Measurements from ENCODE around the gene PPP1CB.

Gene PPP1CB

GRCh38 chr2:28745876-28746275, 5.8 kb upstream of the PPP1CB start:
- no peak for DNase-seq

DNA sequence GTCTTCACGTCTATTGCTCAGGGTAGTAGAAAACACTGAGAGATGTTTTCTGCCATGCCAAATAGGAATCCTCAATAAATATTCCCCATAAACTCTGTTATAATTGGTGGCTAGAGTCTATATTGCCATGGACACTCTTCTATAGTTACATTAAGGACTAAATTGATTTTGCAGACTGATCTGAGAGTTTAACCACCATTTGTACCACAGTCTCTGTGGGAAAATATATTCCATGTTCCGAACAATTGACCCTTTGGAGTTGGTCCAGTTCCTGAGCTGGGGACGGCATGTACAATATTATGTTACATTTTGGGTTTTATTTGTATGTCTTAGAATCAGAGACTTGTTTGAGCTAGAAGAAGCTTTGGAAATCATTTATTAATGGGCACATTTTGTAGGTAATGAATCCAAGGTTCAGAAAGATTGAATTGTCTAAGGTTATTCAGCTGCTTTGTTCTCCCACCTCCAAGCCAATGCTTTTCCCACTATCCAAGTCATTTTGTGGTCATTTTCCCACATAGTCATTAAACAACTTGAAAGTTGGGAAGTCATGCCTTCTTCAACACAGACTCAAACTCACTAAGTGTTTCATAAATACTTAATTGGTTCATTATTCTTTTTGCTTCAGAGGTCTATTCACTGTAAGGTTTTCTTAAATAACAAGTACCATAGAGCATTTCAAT, 5.1 kb upstream of the PPP1CB start:
- no peak for DNase-seq

- no peak for DNase-seq
Observed at GRCh38 chr2:28747714-28748113, 3.9 kb upstream of the PPP1CB start.

DNA sequence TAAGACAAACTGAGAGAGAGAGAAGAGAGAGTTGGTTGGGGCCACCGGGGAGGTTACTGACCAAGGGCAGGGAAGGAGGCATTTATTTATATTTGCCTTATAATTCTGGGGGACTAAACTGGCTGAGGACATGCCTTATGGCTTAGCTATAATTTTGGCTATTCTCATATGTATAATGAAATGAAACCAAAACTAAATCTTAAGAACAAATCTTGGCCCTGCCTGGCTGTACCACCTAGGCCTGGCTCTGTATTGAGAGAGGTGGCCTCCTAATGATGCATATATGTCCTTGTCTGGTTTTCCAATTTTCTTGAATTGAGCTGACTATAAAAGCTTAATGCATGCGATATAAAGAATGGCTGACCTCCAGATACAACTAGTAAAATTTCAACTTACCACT, 3.5 kb upstream of the PPP1CB start:
- DNase-seq = no peak

GRCh38 chr2:28748941-28749340, 2.7 kb upstream of the PPP1CB start:
- no peak for DNase-seq

DNA sequence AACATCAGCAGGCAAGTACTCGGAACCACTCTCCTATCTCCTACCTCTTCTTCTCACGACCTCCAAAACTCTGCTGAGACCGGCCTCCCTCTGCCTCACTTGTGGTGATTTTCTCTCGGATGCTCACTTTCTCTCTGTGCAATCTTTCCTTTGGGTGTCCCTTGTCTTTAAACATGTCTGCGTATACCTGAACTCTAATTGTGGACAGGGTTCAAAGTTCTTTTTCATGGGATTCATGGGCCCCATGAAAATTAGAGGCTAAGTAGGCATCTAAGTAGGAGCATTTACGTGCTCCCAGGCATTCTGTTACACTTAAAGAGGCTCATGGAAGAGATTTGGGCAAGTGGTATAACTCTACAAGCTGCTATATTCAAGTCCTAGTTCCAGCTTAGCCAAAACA, 2.1 kb upstream of the PPP1CB start:
- DNase-seq = no peak

DNA sequence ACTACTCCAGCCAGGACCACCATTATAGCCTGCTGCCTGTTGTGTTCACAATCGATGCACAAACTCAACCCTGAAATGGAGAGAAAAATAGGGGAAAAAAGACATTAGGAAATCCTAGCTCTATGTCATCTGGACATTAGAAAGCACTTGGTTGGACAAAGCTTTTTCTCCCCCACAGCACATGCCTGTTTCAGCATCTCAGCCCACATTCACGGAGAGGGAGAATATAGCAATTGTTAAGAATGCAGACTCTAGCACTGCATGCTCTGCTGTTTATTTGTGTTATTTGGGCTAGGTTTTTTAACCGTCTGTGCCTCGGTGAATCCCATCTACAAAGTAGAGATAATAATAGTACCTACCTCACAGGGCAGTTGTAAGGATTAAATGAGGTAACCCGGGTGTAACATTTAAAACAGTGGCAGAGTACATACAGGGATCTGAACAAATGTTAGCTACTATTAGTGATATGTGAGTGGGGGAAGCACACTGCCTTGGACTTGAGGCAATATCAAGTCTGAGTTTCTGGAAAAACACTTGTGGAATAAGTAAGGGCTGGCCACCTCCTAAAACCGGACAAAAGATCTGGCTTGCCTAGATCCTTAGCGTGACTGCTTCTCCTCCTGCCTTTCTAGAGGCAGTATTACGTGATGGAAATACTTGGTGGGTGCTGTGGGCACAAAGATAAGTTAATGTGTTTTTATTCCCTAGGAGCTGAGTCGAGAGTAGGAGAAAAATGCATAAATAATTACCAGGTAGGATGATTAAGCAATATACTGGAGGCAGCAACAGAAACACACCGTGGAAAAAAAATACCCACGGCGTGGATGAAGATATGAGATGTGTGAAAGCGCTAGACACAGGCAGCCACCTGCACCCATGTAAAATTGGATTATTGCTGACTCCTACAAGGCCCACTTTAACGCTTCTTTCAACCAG, 1.0 kb upstream of the PPP1CB start:
- DNase-seq = peak; percentile 41

DNA sequence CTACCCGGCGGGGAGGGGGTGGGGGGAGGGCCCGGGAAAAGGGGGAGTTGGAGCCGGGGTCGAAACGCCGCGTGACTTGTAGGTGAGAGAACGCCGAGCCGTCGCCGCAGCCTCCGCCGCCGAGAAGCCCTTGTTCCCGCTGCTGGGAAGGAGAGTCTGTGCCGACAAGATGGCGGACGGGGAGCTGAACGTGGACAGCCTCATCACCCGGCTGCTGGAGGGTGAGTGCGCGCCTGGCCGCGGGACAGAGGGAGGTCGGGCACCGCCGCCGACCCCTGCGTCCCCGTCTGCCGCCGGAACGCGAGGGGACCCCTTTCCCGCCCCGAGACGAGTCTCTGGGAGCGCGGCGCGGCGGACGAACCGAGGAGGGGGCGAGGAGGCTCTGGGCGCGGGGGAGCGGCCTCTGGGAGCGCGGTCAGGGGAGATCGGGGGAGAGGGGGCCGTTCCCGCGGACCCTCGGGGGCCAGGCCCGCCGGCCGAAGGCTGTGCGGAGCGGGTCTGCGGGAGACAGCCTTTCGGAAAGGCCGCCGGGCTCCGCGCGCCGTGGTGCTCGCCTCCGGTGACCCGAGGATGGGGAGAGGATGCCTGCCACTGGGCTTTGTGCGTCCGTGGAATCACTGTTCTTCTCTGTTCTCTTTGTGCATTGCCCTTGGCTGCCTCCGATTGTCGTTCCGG, 463 bp downstream of the PPP1CB start:
- peak; percentile 45 for DNase-seq

- no peak for DNase-seq
Observed at GRCh38 chr2:28752631-28753376, 1.2 kb downstream of the PPP1CB start.

- no peak for DNase-seq
Observed at GRCh38 chr2:28754321-28754720, 2.7 kb downstream of the PPP1CB start.

DNA sequence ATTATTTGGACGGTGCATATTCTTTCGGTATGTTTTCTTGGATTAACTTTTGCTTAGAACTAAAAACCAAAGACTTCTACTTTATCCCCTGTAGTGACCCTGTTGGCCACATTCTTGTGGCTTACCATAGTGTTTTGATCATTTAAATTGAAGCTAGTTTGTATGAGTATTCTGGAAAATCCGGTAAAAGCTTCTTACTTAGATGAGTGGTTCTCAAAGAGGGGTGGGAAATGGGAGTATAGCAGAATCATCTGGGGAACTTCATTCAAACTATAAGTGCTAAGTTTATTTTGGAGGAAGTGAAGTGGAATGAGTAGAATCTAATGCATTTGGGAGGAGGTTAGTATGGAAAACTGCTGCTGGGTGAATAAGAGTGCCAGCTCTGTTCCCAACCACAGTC, 3.8 kb downstream of the PPP1CB start:
- DNase-seq = no peak

GRCh38 chr2:28758459-28758858, 6.8 kb downstream of the PPP1CB start:
- no peak for DNase-seq

GRCh38 chr2:28761420-28761819, 9.8 kb downstream of the PPP1CB start:
- no peak for DNase-seq

DNA sequence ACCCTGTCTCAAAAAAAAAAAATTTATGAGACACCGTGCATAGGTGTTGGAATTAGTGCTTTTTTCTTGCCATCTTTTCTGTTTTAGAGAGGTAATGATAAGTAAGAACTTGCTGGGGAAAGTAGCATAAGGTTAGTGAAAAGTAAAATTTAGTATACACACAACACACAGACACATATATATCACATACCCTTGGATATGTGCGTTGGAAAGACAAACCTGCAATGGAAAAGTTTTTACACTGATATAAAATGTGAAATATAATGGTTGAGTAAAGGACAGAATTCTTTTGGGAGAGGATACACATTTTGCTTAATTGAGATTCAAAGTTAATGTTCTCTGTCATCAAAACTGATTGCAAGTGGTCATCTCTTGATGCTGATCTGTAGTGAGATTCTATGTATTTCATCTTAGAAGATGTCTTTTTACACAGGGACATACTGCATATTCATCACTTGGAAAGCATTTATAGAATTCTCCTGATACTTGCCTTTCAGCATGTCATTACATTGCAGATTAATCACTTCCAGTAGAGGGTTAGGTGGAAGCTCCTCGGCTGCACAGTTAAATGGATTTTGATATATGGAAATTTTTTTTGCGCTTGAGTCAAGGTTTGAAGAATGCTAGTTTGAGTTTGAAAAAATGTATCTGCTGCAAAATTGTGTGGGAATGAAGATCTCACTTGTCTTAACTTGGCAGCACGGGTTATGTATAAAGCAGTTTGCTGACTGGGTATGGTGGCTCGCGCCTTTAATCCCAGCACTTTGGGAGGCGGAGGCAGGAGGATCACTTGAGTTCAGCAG, 13.5 kb downstream of the PPP1CB start:
- no peak for DNase-seq

GRCh38 chr2:28766070-28766469, 14.4 kb downstream of the PPP1CB start:
- DNase-seq = no peak

DNA sequence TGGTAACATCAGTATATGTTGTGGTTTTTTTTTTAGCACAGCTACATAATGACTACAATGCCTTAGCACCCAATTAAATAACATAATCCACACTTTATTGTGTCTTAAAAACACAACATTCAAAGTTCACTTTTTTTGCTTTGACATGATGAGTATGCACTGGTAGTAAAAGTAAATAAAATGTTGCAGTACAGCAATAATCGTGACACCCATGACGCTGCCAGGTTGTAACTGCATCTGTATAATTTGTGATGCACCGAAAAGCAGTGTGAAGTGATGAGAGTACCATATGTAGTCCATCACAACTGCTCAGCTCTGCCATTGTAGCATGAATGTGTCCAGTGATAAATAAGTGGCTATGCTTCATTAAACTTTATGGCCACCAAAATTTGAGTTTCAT, 15.7 kb downstream of the PPP1CB start:
- no peak for DNase-seq

DNA sequence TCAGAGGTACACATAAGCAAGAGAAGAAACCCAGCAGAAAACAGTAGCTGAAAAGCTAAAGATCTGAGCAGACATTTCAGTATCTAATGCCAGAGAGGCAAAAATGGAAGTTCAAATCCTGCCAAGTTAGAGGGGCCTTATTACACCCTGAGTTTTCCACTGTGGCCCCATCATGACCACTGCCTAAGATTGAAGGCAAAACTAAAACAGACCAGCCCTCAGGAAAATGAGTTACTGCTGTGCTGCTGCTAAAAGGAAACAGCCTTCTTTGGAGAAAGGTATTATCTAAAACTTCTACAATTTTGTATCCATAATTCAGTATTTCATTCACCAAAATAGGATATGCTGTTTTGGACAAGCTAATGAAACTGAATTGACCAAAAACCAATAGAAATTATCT, 16.8 kb downstream of the PPP1CB start:
- no peak for DNase-seq

DNA sequence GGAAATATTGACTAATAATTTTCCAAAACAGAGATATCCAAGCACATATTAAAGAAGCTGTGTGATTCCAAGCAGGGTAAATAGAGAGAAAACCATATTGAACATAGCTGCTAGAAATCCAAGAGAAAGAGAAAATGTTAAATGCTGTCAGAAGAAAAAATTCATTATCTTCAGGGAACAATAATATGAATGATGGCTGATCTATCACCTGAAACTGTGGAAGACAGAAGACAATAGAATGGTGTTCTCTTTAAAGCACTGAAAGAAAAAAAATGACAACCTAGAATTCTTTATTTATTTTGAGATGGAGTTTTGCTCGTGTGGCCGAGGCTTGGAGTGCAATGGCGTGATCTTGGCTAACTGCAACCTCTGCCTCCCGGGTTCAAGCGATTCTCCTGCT, 17.3 kb downstream of the PPP1CB start:
- DNase-seq = no peak

GRCh38 chr2:28772351-28772750, 20.7 kb downstream of the PPP1CB start:
- DNase-seq = no peak

GRCh38 chr2:28776471-28776870, 24.8 kb downstream of the PPP1CB start:
- no peak for DNase-seq

GRCh38 chr2:28778392-28778791, 26.8 kb downstream of the PPP1CB start:
- no peak for DNase-seq

DNA sequence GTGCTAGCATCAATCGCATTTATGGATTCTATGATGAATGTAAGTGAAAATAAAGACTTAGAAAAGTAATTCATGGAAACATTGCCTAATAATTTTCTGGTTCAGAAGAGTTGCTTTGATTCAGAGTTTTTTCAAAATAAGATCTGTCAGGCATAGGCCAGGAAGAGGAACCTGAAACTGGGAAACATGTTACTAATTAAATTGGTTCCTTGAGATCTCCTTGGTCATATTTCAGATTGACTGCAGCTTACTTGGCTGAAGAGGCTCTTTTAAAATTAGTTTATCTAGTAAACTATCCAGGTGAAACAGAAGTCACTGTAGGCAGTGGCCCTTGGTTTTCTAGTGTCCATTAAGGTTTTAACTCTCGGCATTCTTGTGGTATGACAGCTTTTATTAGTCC, 27.4 kb downstream of the PPP1CB start:
- DNase-seq = no peak
